A375 (cell line): ENCODE measurements around the gene TBC1D20. TPM values are rescaled to one million over a fixed set of nuclear protein-coding genes. Genes with fewer than 3 reads are reported as not detected.

Experiments used
- small RNA-seq: library from RNA; depleted of rRNA; stranded (forward); fragments of <200 nt; gene quantifications from one replicate; pipeline ENCODE3, GENCODE V24; 2014
- total RNA-seq: library from RNA; depleted of rRNA; stranded (reverse); fragments of >200 nt; shearing (Covaris generic); gene quantifications from 2 replicates; pipeline ENCODE4 v1.2.3, GENCODE V29; 2014; rRNA removed

TBC1D20 gene
- total RNA-seq: 21.8 and 26.3 TPM in 2 replicates

GRCh38 chr20:462199-462991 lies at the start of gene TBC1D20:
TBC1D20 (minus strand) TSS chr20:462533; CDS start chr20:462405, 128 bp downstream.

GRCh38 chr20:407953-408842 lies 54.1 kb downstream of the TBC1D20 start, which contains the start of gene RBCK1:
RBCK1 (plus strand) TSS chr20:408299; CDS start chr20:408758, 459 bp downstream.

Small RNA genes within 50 kb of the gene (small RNA-seq; reads per million reads assigned to genes)
- gene RF00019: not detected

Other genes with a start within 250 kb of the TBC1D20 start
- not detected in 2 replicates for gene DEFB129, start 235.3 kb downstream of the TBC1D20 start, total RNA-seq
- gene DEFB132, start 204.8 kb downstream of the TBC1D20 start, total RNA-seq: not detected in 2 replicates
- gene C20orf96, start 171.8 kb downstream of the TBC1D20 start, total RNA-seq: 1.1 and 1.9 TPM in 2 replicates
- gene ZCCHC3, start 165.0 kb downstream of the TBC1D20 start, total RNA-seq: 28.0 and 28.7 TPM in 2 replicates
- gene SOX12, start 137.0 kb downstream of the TBC1D20 start, total RNA-seq: 6.9 and 7.7 TPM in 2 replicates
- gene NRSN2, start 115.4 kb downstream of the TBC1D20 start, total RNA-seq: 60.3 and 73.3 TPM in 2 replicates
- 290 and 400 TPM in 2 replicates for gene TRIB3, start 81.8 kb downstream of the TBC1D20 start, total RNA-seq
- gene RBCK1, start 54.2 kb downstream of the TBC1D20 start, total RNA-seq: 138 and 161 TPM in 2 replicates
- 137 and 178 TPM in 2 replicates for gene CSNK2A1, start 81.3 kb upstream of the TBC1D20 start, total RNA-seq
- 1.1 and 1.5 TPM in 2 replicates for gene TCF15, start 147.8 kb upstream of the TBC1D20 start, total RNA-seq
- 43.1 and 44.4 TPM in 2 replicates for gene SRXN1, start 190.7 kb upstream of the TBC1D20 start, total RNA-seq
- not detected in 2 replicates for gene SCRT2, start 213.3 kb upstream of the TBC1D20 start, total RNA-seq